ENCODE results near the gene SPRY4.
"Not testable (repeated sequence)": the region's sequence is repeated elsewhere in the genome, so short reads cannot be mapped to it uniquely, and the experiment has no call there.

The SPRY4 gene

GRCh38 chr5:142305211-142305610 lies 19.6 kb downstream of the SPRY4 start:
- CTCF ChIA-PET: no interaction called here
- POLR2A ChIA-PET: no interaction called here
- no peak overlapping the region for H3K4me3 ChIP-seq (ENCODE audit: low read depth, low read length)
- no peak for DNase-seq (ENCODE audit: low read depth, low spot score)
- no peak for TF ChIP-seq CTCF (IDR thresholded peaks at IDR 0.05; ENCODE audit: insufficient read depth, low read length, missing control alignments)

- no peak for TF ChIP-seq CTCF (IDR thresholded peaks at IDR 0.05; ENCODE audit: insufficient read depth, low read length, missing control alignments)
- ChIA-PET CTCF (interaction anchor here (0.9 kb wide), 1 partner anchor 413 kb away, joined by 3 read pairs; no protein-coding TSS in a partner anchor), POLR2A (no interaction called here)
- no peak for DNase-seq (ENCODE audit: low read depth, low spot score)
- H3K4me3 ChIP-seq (ENCODE audit: low read depth, low read length): no peak overlapping the region
Observed at GRCh38 chr5:142304013-142304701, 20.7 kb downstream of the SPRY4 start.

- no peak for DNase-seq (ENCODE audit: low read depth, low spot score)
- no peak for TF ChIP-seq CTCF (IDR thresholded peaks at IDR 0.05; ENCODE audit: insufficient read depth, low read length, missing control alignments)
- POLR2A ChIA-PET: no interaction called here
- no peak overlapping the region for H3K4me3 ChIP-seq (ENCODE audit: low read depth, low read length)
- CTCF ChIA-PET: interaction anchor here (0.8 to 0.9 kb wide), 2 partner anchors 89 to 413 kb away, joined by 3 read pairs; no protein-coding TSS in a partner anchor
Observed at GRCh38 chr5:142303565-142303964, 21.3 kb downstream of the SPRY4 start.

- DNase-seq (ENCODE audit: low read depth, low spot score): no peak
- TF ChIP-seq CTCF (IDR thresholded peaks at IDR 0.05; ENCODE audit: insufficient read depth, low read length, missing control alignments): no peak
- no peak overlapping the region for H3K4me3 ChIP-seq (ENCODE audit: low read depth, low read length)
- ChIA-PET POLR2A (no interaction called here), CTCF (interaction anchor here (0.6 kb wide), 1 partner anchor 149 kb away, joined by 3 read pairs; no protein-coding TSS in a partner anchor)
Observed at GRCh38 chr5:142301540-142301939, 23.3 kb downstream of the SPRY4 start.

- ChIA-PET CTCF (no interaction called here), POLR2A (no interaction called here)
- no peak for TF ChIP-seq CTCF (IDR thresholded peaks at IDR 0.05; ENCODE audit: insufficient read depth, low read length, missing control alignments)
- no peak for DNase-seq (ENCODE audit: low read depth, low spot score)
- no peak overlapping the region for H3K4me3 ChIP-seq (ENCODE audit: low read depth, low read length)
Observed at GRCh38 chr5:142300677-142301076, 24.1 kb downstream of the SPRY4 start.

- ChIA-PET CTCF (interaction anchor here (1.3 to 1.4 kb wide), 2 partner anchors 26 to 147 kb away, joined by 4 to 5 read pairs; partner anchors contain the start of gene SPRY4), POLR2A (no interaction called here)
- no peak overlapping the region for H3K4me3 ChIP-seq (ENCODE audit: low read depth, low read length)
- TF ChIP-seq CTCF (IDR thresholded peaks at IDR 0.05; ENCODE audit: insufficient read depth, low read length, missing control alignments): no peak
- no peak for DNase-seq (ENCODE audit: low read depth, low spot score)
Observed at GRCh38 chr5:142298789-142299188, 26.0 kb downstream of the SPRY4 start.

- POLR2A ChIA-PET: interaction anchor here (1.5 kb wide), 1 partner anchor 9 kb away, joined by 5 read pairs; no protein-coding TSS in a partner anchor
- CTCF ChIA-PET: interaction anchor here (1.4 to 2.7 kb wide), 3 partner anchors 18 to 252 kb away, joined by 5 to 13 read pairs (median 5); no protein-coding TSS in a partner anchor
- H3K4me3 ChIP-seq (ENCODE audit: low read depth, low read length); DNase-seq (ENCODE audit: low read depth, low spot score): not testable (repeated sequence)
Observed at GRCh38 chr5:142297786-142298185, 27.0 kb downstream of the SPRY4 start.

Measured in AG04449 (cell line).